ENCODE data around the gene IGSF10. TPM values are rescaled to one million over a fixed set of nuclear protein-coding genes. Genes with fewer than 3 reads are reported as not detected.

The IGSF10 gene
- total and polyA plus RNA-seq, 2 of the 8 experiments (the other 6 are each of a cell fraction or from before 2014, with no cell fraction given) = 0.59 to 0.95 TPM

GRCh38 chr3:151421938-151422337 is 38.9 kb downstream of the IGSF10 start:
- H3K14ac ChIP-seq (ENCODE audit: insufficient read length) = no peak overlapping the region
- TF ChIP-seq SP1 (IDR thresholded peaks at IDR 0.05; ENCODE audit: low read depth, low read length) (no peak), KDM4A (IDR thresholded peaks at IDR 0.05; ENCODE audit: low read depth, low read length, severe bottlenecking) (no peak), SRF (IDR thresholded peaks at IDR 0.05; ENCODE audit: low read depth, low read length) (no peak), RAD21 (IDR thresholded peaks at IDR 0.05 in 1 of 2, conservative IDR thresholded peaks at IDR 0.05 in 1 of 2; ENCODE audit: low read depth in 2 of 2, low read length in 2 of 2) (0 out of 4 replicates have a peak, but pooled peaks of 1 of the 2 experiments have one; percentile 8), CTCF (IDR thresholded peaks at IDR 0.05; ENCODE audit: control extremely low read depth in 1 of 3, insufficient read depth in 1 of 3, low read depth in 1 of 3, low read length in 3 of 3) (peak in 2 of 3 experiments; percentile 12 to 24; a peak in 2 of 4 replicates)
- FAIRE-seq = no peak
- H2BK12ac ChIP-seq (ENCODE audit: low read depth, low read length) = no peak overlapping the region
- H3K56ac ChIP-seq (replicated peaks; ENCODE audit: insufficient read length, low read depth, low read length) = no peak overlapping the region
- no peaks in the 10 kb centered on the region for H3K23me2 ChIP-seq (ENCODE audit: low read depth, low read length)
- H3K79me2 ChIP-seq (ENCODE audit: control insufficient read depth in 1 of 2, insufficient read depth in 2 of 2, low read length in 2 of 2) = no peaks in the 10 kb centered on the region
- H2BK20ac ChIP-seq (ENCODE audit: low read length) = no peak overlapping the region
- no peak overlapping the region for H2BK5ac ChIP-seq (ENCODE audit: low read depth, low read length)
- no peak overlapping the region for H3K4ac ChIP-seq (replicated peaks; ENCODE audit: insufficient read length, low read depth, low read length)
- H3K27me3 ChIP-seq (replicated peaks in 1 of 4; ENCODE audit: control insufficient read depth in 3 of 4, extremely low read depth in 1 of 4, insufficient read depth in 3 of 4, low read length in 3 of 4) = no peaks in the 10 kb centered on the region
- H3K4me3 ChIP-seq (ENCODE audit: extremely low read depth in 1 of 4, insufficient read depth in 2 of 4, low read depth in 3 of 4, low read length in 4 of 4) = no peak overlapping the region
- no peak overlapping the region for H2AK5ac ChIP-seq (ENCODE audit: low read depth, low read length)
- peaks cover 0 to 8% (median 6%) of the 10 kb centered on the region in 4 experiments; a peak in 3 of 7 replicates for H3K4me1 ChIP-seq (replicated peaks in 1 of 4; ENCODE audit: control insufficient read depth in 3 of 4, insufficient read depth in 4 of 4, low read length in 3 of 4)
- no peak overlapping the region for H3K4me2 ChIP-seq (ENCODE audit: insufficient read depth in 1 of 2, low read depth in 2 of 2, low read length in 2 of 2)
- no peak overlapping the region for H3K23ac ChIP-seq (ENCODE audit: insufficient read length)
- no peak for DNase-seq (ENCODE audit: low read depth in 1 of 2, low spot score in 2 of 2)
- no peak overlapping the region for H2BK120ac ChIP-seq (replicated peaks; ENCODE audit: low read depth, low read length)
- 88% methylated on average over 4 of the region's 4 CpGs; no CpG with 5 or more reads in 1 of the 2 experiments for WGBS, 2 experiments (ENCODE audit: extremely low coverage in 1 of 2, insufficient coverage in 1 of 2, insufficient read length in 1 of 2, insufficient replicate concordance in 2 of 2, low coverage in 1 of 2, low lambda C conversion rate in 2 of 2, missing lambda C conversion rate in 1 of 2)
- ChIA-PET CTCF (ENCODE audit: partially characterized antibody) (interaction anchor here (0.8 to 1.7 kb wide), 5 partner anchors 11 to 497 kb away, joined by 3 to 5 read pairs (median 3); no protein-coding TSS in a partner anchor), POLR2A (ENCODE audit: partially characterized antibody) (no interaction called here)
- H4K91ac ChIP-seq (replicated peaks; ENCODE audit: insufficient read length, low read length) = no peak overlapping the region
- no peak overlapping the region for H4K5ac ChIP-seq (ENCODE audit: insufficient read length, low read depth, low read length)
- H3K36me3 ChIP-seq (ENCODE audit: control insufficient read depth in 2 of 4, insufficient read depth in 4 of 4, low read length in 3 of 4) = peaks cover 0 to 3% (median 0%) of the 10 kb centered on the region in 4 experiments; a peak in 1 of 8 replicates
- no peak overlapping the region for H4K8ac ChIP-seq (ENCODE audit: extremely low read depth, insufficient read depth, low read length)
- H3K79me1 ChIP-seq (ENCODE audit: low read depth, low read length) = no peaks in the 10 kb centered on the region; the same call in 1 of the 2 replicates
- no peak overlapping the region for H2BK15ac ChIP-seq (ENCODE audit: low read length)
- no peak overlapping the region for H3K18ac ChIP-seq (ENCODE audit: extremely low read depth, low read length)
- H2AFZ ChIP-seq (ENCODE audit: low read length) = no peak overlapping the region
- H3K27ac ChIP-seq (ENCODE audit: low read depth, low read length) = no peak overlapping the region
- no peak overlapping the region for H3K9ac ChIP-seq (replicated peaks in 1 of 4; ENCODE audit: extremely low read depth in 1 of 4, low read depth in 3 of 4, low read length in 3 of 4)
- H4K20me1 ChIP-seq (replicated peaks in 1 of 2; ENCODE audit: control insufficient read depth in 1 of 2, insufficient read depth in 2 of 2, low read length in 2 of 2) = no peaks in the 10 kb centered on the region
- H3K9me3 ChIP-seq (ENCODE audit: insufficient read depth in 2 of 2, low read depth in 1 of 2, low read length in 1 of 2) = no peaks in the 10 kb centered on the region
